Liver (tissue), 9 donors: ENCODE data around the gene DHRS7. TPM values are rescaled to one million over a fixed set of nuclear protein-coding genes. Genes with fewer than 3 reads are reported as not detected.
A peak's percentile ranks its signal among the peaks of the same experiment; 100 is the strongest.

ENCODE experiments used
- DNase-seq: peaks from one replicate; pipeline ENCODE4 v3.0.0-alpha.2; 2017; ENCODE audit warnings: low spot score
- H3K27ac ChIP-seq, 2 donors: one replicate each; pipeline ENCODE4 v1.7.0; 2013; ENCODE audit warnings: inconsistent platforms in 2 of 2, low read length in 2 of 2, control low read depth in 1 of 2, low read depth in 1 of 2, mild to moderate bottlenecking in 1 of 2
- H3K27me3 ChIP-seq, 4 donors: one replicate each; pipeline versions ENCODE4 v1.6.1 to v1.7.0; 2013; ENCODE audit warnings: low read length in 3 of 4, inconsistent platforms in 1 of 4, mild to moderate bottlenecking in 1 of 4, moderate library complexity in 1 of 4; ENCODE audit not compliant: control insufficient read depth in 4 of 4, insufficient read depth in 4 of 4
- H3K36me3 ChIP-seq, 4 donors: one replicate each; pipeline versions ENCODE4 v1.6.1 to v1.7.0; 2013; ENCODE audit warnings: low read length in 3 of 4, mild to moderate bottlenecking in 3 of 4, low read depth in 1 of 4, moderate library complexity in 1 of 4; ENCODE audit not compliant: control insufficient read depth in 4 of 4, insufficient read depth in 3 of 4
- H3K4me1 ChIP-seq, 4 donors: one replicate each; pipeline versions ENCODE4 v1.6.1 to v1.7.0; 2013; ENCODE audit warnings: low read length in 3 of 4, mild to moderate bottlenecking in 3 of 4, moderate library complexity in 1 of 4; ENCODE audit not compliant: control insufficient read depth in 4 of 4, insufficient read depth in 4 of 4
- H3K4me3 ChIP-seq, 3 donors: one replicate each; pipeline versions ENCODE4 v1.6.1 to v1.7.0; 2013; ENCODE audit warnings: low read length in 3 of 3, control low read depth in 1 of 3, low read depth in 1 of 3, mild to moderate bottlenecking in 1 of 3
- H3K9ac ChIP-seq, 2 donors: one replicate each; pipeline ENCODE4 v1.7.0; 2013; ENCODE audit warnings: low read length in 2 of 2, mild to moderate bottlenecking in 2 of 2, moderate library complexity in 2 of 2, control low read depth in 1 of 2, low read depth in 1 of 2
- H3K9me3 ChIP-seq, 4 donors: one replicate each; pipeline versions ENCODE4 v1.6.1 to v1.7.0; 2013; ENCODE audit warnings: low read length in 3 of 4; ENCODE audit not compliant: control insufficient read depth in 4 of 4
- EGR1 ChIP-seq, 2 donors: IDR thresholded peaks; 2 replicates each; pipeline ENCODE4 v1.6.1; 2016 to 2018; ENCODE audit warnings: antibody characterized with exemption in 2 of 2, low read depth in 2 of 2
- FOXA1 ChIP-seq: IDR thresholded peaks from 2 replicates; pipeline ENCODE4 v1.6.1; 2016; ENCODE audit warnings: antibody characterized with exemption
- HNF4A ChIP-seq, 2 donors: conservative IDR thresholded peaks; 2 replicates each; pipeline ENCODE4 v1.6.1; 2016; ENCODE audit warnings: antibody characterized with exemption in 2 of 2, mild to moderate bottlenecking in 2 of 2
- HNF4G ChIP-seq: IDR thresholded peaks from 2 replicates; pipeline ENCODE4 v1.6.1; 2016; ENCODE audit warnings: antibody characterized with exemption
- JUND ChIP-seq, 2 donors: IDR thresholded peaks; 2 replicates each; pipeline ENCODE4 v1.6.1; 2016; ENCODE audit warnings: antibody characterized with exemption in 2 of 2
- RAD21 ChIP-seq, 2 donors: IDR thresholded peaks; 2 replicates each; pipeline ENCODE4 v1.6.1; 2016; ENCODE audit warnings: antibody characterized with exemption in 2 of 2, mild to moderate bottlenecking in 2 of 2
- RXRA ChIP-seq, 2 donors: IDR thresholded peaks; 2 replicates each; pipeline ENCODE4 v1.6.1; 2017 to 2018; ENCODE audit warnings: antibody characterized with exemption in 2 of 2, mild to moderate bottlenecking in 1 of 2
- SP1 ChIP-seq: IDR thresholded peaks from 2 replicates; pipeline ENCODE4 v1.6.1; 2018; ENCODE audit warnings: antibody characterized with exemption, mild to moderate bottlenecking
- TAF1 ChIP-seq: conservative IDR thresholded peaks from 2 replicates; pipeline ENCODE4 v1.6.1; 2016; ENCODE audit warnings: antibody characterized with exemption, mild to moderate bottlenecking
- WGBS: extraction: QIAGEN DNeasy Blood & Tissue Kit; methylation state at CpG from one replicate; pipeline ENCODE4 v1.1.7; 2013; 5-methylcytosine and 5-hydroxymethylcytosine counted together
- polyA plus RNA-seq, 2 donors: library from polyadenylated mRNA; stranded (reverse) in 1 of 2; unstranded in 1 of 2; fragments of 200-250 nt in 1 of 2; fragments of >200 nt in 1 of 2; fragmentation: Nextera tagmentation in 1 of 2; extraction: Ambion mirVana in 1 of 2; gene quantifications; one replicate each; pipeline versions ENCODE4 v1.2.1 to v1.2.3, GENCODE V29; 2013 to 2015
- total RNA-seq, 2 donors: library from RNA; depleted of rRNA; stranded (reverse); fragments of >200 nt; gene quantifications; one replicate each; pipeline ENCODE4 v1.2.3, GENCODE V29; 2014
- TF ChIP-seq, protein P1 (sequence below): IDR thresholded peaks from 2 replicates; pipeline ENCODE4 v1.6.1; 2016; ENCODE audit warnings: antibody characterized with exemption, mild to moderate bottlenecking
- TF ChIP-seq, protein P2 (sequence below): IDR thresholded peaks from 2 replicates; pipeline ENCODE4 v1.6.1; 2016; ENCODE audit warnings: antibody characterized with exemption
- TF ChIP-seq, protein P3 (sequence below): IDR thresholded peaks from 2 replicates; pipeline ENCODE4 v1.6.1; 2016; ENCODE audit warnings: antibody characterized with exemption
- TF ChIP-seq, protein P4 (sequence below): IDR thresholded peaks from 2 replicates; pipeline ENCODE4 v1.6.1; 2016; ENCODE audit warnings: antibody characterized with exemption
- donor health status: healthy.
- donor health status: healthy.
- donor health status: healthy.
- donor health status: healthy.
- donor health status: healthy.

The DHRS7 gene
- total and polyA plus RNA-seq, 4 donors: 42.1 to 180 (median 80.3) TPM

DNA sequence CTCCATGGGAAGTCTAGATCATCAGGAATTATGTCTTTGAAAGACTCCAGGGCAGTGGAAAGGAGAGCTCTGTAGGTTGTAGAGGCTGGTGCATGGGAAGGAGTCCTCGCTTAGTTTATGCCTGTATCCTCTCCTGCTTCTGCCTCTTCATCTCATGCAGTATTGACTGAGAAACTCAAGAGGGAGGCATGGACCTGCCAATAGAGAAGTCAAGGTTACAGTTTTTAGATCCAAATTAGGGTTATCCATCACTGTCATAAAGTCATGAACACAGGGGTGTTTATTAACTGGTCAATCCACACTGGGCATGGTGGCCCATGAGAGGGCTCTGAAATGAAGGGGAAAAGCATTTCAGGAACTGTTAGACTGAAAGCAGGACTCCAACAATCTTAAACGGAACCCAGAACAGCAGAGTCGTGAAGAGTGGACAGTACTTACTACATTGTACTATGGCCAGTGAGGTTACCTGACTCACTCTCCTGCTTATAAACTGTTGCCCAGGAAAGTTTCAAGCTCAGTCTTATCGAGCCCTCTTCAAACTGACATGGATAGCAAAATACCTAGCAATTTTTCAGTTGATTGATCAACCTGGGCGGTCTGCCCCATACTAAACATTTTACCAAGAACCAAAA, 30.1 kb upstream of the DHRS7 start:
- Histone ChIP-seq H3K4me1 (no peaks in the 10 kb centered on the region), H3K27ac (no peak overlapping the region), H3K27me3 (no peaks in the 10 kb centered on the region), H3K9me3 (no peaks in the 10 kb centered on the region), H3K9ac (no peak overlapping the region), H3K36me3 (no peaks in the 10 kb centered on the region), H3K4me3 (no peak overlapping the region)
- peak; percentile 45 to 57 for TF ChIP-seq RAD21 (IDR thresholded peaks at IDR 0.05)
- no peak for TF ChIP-seq JUND (IDR thresholded peaks at IDR 0.05)
- no peak for DNase-seq
- 91% methylated on average over 5 of the region's 5 CpGs for WGBS

DNA sequence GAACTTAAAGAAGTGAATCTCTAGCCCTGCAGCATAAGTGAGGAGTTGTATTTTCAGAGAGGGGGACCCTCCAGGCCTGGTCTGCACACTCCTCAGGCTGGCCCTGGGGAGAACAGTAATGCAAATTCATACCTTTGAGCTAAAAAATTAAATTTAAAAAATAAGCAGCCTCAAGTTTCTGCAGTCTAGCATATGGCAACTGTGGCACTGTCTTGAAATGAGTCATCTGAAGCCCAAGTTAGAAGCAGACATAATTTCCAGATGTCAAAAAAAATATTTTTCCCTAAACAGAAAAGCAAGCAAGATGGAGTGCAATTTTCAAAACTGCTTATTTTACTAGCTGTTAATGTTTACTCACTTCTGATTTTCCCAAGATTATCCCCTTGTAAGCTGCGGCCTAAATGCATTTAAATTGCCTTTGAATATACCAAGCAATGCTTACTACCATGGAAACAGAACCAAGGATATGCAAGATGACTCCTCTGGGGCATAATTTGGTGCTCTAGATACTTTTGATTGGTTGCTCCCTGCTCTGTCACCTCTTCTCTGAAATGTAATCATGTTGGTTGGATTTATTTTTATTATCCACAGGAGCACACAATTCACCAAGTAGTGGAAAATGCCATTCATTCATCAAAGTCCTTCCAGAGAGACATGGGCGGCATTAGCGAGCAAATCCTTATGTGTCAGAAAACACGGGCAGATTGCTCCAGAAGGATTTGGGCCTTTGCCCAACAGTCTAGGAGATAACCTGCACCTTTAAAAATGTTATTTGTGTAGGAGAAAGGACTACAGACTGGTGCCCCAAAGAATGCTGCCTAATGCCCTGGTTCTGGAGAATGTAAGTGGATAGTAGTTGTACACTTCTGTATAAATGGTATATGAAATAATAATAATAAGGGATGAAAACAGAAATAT, 25.0 kb upstream of the DHRS7 start:
- Histone ChIP-seq H3K4me3 (no peak overlapping the region), H3K27me3 (no peaks in the 10 kb centered on the region), H3K27ac (no peak overlapping the region), H3K9ac (no peak overlapping the region), H3K9me3 (no peaks in the 10 kb centered on the region), H3K4me1 (no peaks in the 10 kb centered on the region), H3K36me3 (no peaks in the 10 kb centered on the region)
- 86% methylated on average over 4 of the region's 4 CpGs for WGBS
- DNase-seq: no peak
- TF ChIP-seq EGR1 (IDR thresholded peaks at IDR 0.05; ENCODE audit: low read depth in 2 of 2) (no peak), SP1 (no peak), TAF1 (no peak), HNF4G (no peak), RAD21 (IDR thresholded peaks at IDR 0.05) (no peak), RXRA (IDR thresholded peaks at IDR 0.05) (no peak), JUND (IDR thresholded peaks at IDR 0.05) (no peak), FOXA1 (no peak), HNF4A (conservative IDR thresholded peaks at IDR 0.05) (no peak)
- TF ChIP-seq, protein P1, sequence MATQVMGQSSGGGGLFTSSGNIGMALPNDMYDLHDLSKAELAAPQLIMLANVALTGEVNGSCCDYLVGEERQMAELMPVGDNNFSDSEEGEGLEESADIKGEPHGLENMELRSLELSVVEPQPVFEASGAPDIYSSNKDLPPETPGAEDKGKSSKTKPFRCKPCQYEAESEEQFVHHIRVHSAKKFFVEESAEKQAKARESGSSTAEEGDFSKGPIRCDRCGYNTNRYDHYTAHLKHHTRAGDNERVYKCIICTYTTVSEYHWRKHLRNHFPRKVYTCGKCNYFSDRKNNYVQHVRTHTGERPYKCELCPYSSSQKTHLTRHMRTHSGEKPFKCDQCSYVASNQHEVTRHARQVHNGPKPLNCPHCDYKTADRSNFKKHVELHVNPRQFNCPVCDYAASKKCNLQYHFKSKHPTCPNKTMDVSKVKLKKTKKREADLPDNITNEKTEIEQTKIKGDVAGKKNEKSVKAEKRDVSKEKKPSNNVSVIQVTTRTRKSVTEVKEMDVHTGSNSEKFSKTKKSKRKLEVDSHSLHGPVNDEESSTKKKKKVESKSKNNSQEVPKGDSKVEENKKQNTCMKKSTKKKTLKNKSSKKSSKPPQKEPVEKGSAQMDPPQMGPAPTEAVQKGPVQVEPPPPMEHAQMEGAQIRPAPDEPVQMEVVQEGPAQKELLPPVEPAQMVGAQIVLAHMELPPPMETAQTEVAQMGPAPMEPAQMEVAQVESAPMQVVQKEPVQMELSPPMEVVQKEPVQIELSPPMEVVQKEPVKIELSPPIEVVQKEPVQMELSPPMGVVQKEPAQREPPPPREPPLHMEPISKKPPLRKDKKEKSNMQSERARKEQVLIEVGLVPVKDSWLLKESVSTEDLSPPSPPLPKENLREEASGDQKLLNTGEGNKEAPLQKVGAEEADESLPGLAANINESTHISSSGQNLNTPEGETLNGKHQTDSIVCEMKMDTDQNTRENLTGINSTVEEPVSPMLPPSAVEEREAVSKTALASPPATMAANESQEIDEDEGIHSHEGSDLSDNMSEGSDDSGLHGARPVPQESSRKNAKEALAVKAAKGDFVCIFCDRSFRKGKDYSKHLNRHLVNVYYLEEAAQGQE: no peak
- TF ChIP-seq, protein P2, sequence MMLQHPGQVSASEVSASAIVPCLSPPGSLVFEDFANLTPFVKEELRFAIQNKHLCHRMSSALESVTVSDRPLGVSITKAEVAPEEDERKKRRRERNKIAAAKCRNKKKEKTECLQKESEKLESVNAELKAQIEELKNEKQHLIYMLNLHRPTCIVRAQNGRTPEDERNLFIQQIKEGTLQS: no peak
- TF ChIP-seq, protein P3, sequence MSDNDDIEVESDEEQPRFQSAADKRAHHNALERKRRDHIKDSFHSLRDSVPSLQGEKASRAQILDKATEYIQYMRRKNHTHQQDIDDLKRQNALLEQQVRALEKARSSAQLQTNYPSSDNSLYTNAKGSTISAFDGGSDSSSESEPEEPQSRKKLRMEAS: no peak
- TF ChIP-seq, protein P4, sequence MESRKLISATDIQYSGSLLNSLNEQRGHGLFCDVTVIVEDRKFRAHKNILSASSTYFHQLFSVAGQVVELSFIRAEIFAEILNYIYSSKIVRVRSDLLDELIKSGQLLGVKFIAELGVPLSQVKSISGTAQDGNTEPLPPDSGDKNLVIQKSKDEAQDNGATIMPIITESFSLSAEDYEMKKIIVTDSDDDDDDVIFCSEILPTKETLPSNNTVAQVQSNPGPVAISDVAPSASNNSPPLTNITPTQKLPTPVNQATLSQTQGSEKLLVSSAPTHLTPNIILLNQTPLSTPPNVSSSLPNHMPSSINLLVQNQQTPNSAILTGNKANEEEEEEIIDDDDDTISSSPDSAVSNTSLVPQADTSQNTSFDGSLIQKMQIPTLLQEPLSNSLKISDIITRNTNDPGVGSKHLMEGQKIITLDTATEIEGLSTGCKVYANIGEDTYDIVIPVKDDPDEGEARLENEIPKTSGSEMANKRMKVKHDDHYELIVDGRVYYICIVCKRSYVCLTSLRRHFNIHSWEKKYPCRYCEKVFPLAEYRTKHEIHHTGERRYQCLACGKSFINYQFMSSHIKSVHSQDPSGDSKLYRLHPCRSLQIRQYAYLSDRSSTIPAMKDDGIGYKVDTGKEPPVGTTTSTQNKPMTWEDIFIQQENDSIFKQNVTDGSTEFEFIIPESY: no peak
